HUES6 (cell line): ENCODE data around the gene GNG14.

Experiments used
- H3K27ac ChIP-seq: 2 replicates; pipeline ENCODE4 v1.7.0; 2013; ENCODE audit warnings: low read depth, mild to moderate bottlenecking, low read length, inconsistent platforms
- H3K27me3 ChIP-seq: 2 replicates; pipeline ENCODE4 v1.6.1; 2013; ENCODE audit warnings: low read length; ENCODE audit not compliant: control insufficient read depth, insufficient read depth
- H3K36me3 ChIP-seq: 2 replicates; pipeline ENCODE4 v1.6.1; 2013; ENCODE audit warnings: low read length; ENCODE audit not compliant: control insufficient read depth, insufficient read depth
- H3K4me1 ChIP-seq: 2 replicates; pipeline ENCODE4 v1.6.1; 2013; ENCODE audit warnings: low read length; ENCODE audit not compliant: control insufficient read depth, insufficient read depth
- H3K4me3 ChIP-seq: 2 replicates; pipeline ENCODE4 v1.5.1; 2013; ENCODE audit warnings: low read depth, low read length
- H3K9ac ChIP-seq: one replicate; pipeline ENCODE4 v1.6.1; 2013; ENCODE audit warnings: mild to moderate bottlenecking, low read length
- H3K9me3 ChIP-seq: 2 replicates; pipeline ENCODE4 v1.6.1; 2013; ENCODE audit warnings: low read depth, low read length; ENCODE audit not compliant: control insufficient read depth, insufficient read depth

The GNG14 gene

DNA sequence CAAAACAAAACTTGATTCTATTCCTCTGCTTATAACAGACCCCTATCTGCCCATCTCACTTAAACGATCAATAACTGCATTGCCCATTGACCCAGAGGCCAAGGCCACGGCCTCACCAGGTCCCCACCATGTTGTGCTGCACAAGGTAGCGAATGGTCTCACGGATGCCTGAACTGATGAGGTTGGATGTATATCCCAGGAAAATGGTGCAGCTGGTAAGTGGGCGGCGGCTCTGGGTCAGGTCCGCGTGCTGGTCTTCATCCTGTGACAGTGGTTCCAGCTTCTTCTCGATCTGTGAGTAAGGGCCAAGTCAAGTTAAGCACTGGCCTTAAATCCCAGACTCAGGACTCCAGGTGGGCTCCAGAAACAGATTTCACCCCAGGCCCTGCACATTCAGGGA, 7.8 kb upstream of the GNG14 start:
- Histone ChIP-seq H3K4me3 (no peak overlapping the region), H3K9me3 (no peaks in the 10 kb centered on the region), H3K27ac (no peak overlapping the region), H3K4me1 (no peaks in the 10 kb centered on the region), H3K27me3 (no peaks in the 10 kb centered on the region), H3K36me3 (peaks cover 49% of the 10 kb centered on the region), H3K9ac (no peak overlapping the region)

DNA sequence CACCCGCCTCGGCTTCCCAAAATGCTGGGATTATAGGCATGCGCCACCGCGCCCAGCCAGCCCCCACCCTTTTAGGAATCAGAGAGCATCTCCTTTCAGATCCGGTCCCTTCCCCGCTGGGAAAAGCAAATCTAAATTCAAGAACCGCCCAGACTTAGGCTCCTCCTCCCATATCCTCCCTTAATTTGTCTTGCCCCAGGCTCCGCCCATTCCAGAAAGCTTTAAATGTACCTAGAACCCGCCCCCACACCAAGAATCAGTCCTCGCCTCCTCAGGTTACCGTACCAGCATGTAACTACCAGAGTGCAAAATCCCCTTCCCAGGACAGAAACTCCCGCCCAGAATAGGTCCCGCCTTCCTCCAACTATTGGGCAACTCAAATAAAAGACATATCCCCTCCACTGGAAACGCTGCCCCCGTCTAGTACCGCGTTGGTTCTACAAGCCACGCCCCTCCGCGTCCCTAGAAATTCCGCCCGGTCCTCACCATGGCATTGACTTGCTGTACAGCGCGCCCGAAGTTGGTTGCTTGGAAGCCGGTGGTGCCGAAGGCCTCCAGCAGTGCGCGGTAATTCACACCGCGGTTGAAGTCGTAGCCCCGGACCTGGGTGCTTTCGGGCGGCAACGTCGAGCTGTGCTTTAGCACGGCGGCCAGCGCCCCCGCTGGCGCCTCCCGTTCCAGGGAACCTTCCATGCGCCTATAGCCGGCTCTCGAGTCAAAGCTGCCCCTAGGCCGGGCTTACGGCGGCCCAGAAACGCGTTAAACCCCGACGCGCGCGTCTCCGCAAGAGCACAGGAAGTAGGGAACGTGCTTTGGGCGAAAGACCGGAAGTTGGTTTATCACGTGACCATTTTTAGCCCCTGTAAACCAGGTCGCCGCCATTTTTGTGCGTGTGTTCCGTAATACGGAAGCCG, 6.5 kb upstream of the GNG14 start, which contains the start of gene DHPS:
Gene DHPS, minus strand, starts transcription at position 807 of the 914 bp plus-strand sequence. Its CDS starts 114 bp downstream, at position 693.
- Histone ChIP-seq H3K4me3 (peak within 1 kb of the TSS; percentile 87), H3K9me3 (no peaks in the 10 kb centered on the region), H3K4me1 (no peaks in the 10 kb centered on the region), H3K9ac (peak within 1 kb of the TSS; percentile 98), H3K36me3 (peaks cover 36% of the 10 kb centered on the region), H3K27me3 (no peaks in the 10 kb centered on the region), H3K27ac (peak within 1 kb of the TSS; percentile 94)

DNA sequence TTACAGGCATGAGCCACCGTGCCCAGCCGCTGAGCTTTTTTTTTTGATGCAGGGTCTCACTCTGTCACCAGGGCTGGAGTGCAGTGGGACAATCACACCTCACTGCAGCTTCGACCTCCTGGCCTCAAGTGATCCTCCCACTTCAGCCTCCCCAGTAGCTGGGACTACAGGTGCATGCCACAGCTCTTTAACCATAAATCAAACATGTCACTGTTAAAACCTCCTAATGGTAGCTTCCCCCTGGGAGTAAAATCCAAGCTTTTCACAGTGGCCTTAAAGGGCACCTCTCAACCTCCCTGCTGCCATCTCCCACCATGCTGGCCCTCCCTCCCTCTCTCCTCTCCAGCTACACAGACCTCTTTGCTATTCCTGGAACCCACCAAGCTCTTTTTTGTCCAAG, 2.0 kb upstream of the GNG14 start:
- H3K9me3 ChIP-seq, result no peaks in the 10 kb centered on the region
- no peaks in the 10 kb centered on the region for H3K4me1 ChIP-seq
- H3K27me3 ChIP-seq, result no peaks in the 10 kb centered on the region
- no peaks in the 10 kb centered on the region for H3K36me3 ChIP-seq
- no peak overlapping the region for H3K4me3 ChIP-seq
- no peak overlapping the region for H3K9ac ChIP-seq
- no peak overlapping the region for H3K27ac ChIP-seq

DNA sequence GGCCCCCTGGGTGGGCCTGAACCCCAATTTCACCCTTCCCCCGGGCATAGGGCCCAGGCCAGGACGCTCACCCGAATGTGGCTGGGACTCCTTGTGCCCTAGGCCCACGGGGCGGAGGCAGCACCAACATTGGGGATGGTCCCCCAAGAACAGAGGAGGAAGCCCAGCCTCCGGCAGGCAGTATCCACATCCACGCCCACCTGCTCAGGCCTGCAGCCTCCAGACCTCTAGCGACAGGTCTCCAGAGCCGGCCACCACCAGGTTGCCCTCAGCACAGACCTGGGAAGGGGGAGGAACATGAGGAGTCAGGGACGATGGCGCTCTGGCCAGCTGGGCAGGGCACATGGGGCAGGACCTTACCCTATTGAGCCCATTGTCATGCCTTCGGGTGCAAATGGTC, 1.2 kb downstream of the GNG14 start:
- H3K27ac ChIP-seq, result no peak overlapping the region
- H3K4me3 ChIP-seq, result no peak overlapping the region
- no peaks in the 10 kb centered on the region for H3K4me1 ChIP-seq
- no peak overlapping the region for H3K9ac ChIP-seq
- H3K36me3 ChIP-seq, result no peaks in the 10 kb centered on the region
- H3K27me3 ChIP-seq, result no peaks in the 10 kb centered on the region
- no peaks in the 10 kb centered on the region for H3K9me3 ChIP-seq

DNA sequence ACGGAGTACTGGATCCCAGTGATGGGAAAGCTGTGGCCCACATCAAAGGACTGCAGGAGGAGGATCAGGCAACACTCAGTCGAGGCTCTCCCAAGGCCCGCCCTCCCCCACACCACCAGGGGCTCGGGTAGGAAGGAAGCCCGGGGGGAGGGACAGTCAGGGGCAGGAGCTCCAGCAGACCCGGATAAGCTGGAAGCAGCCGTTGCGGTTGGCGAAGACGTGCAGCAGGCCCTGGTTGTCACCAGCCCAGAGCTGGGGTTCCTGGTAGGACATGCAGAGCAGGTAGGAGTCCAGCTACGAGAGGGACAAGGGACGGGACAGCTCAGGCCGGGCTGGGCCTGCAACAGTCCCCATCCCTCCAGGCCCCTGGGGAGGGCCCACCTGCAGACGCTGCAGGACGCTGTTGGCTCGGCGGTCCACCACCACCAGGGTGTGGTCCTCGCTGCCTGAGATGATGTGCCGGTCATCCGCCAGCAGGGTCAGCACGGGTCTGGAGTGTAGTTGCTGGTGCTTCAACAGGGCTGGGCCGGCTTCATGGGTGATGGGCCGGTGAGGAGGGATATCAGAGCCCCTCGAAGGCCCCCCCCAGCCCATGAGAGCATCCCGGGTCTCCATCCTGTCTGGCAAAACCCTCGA, 1.9 kb downstream of the GNG14 start:
- no peak overlapping the region for H3K9ac ChIP-seq
- H3K27me3 ChIP-seq, result no peaks in the 10 kb centered on the region
- H3K9me3 ChIP-seq, result no peaks in the 10 kb centered on the region
- H3K36me3 ChIP-seq, result no peaks in the 10 kb centered on the region
- H3K4me1 ChIP-seq, result no peaks in the 10 kb centered on the region
- H3K27ac ChIP-seq, result no peak overlapping the region
- no peak overlapping the region for H3K4me3 ChIP-seq

DNA sequence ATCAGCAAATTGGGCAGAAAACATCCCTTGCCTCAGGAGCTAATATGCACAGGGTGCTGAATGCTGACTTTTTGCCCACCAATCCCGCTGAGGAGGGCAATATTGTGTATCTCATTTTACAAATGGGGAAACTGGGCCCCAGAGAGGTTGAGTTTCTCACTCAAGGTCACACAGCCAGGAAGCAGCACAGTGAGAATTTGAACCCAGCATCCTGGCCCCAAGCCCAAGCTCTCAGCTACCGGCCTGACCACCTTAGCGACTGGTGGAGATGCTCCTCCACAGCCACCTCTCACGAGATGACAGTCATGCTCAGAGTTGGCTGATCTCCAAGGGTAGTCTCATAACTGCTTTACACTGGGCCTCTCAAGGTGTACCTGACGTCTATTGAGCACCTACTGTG, 5.2 kb downstream of the GNG14 start:
- no peak overlapping the region for H3K4me3 ChIP-seq
- no peaks in the 10 kb centered on the region for H3K9me3 ChIP-seq
- H3K4me1 ChIP-seq, result peaks cover 4% of the 10 kb centered on the region; the same call in 1 of the 2 replicates
- H3K9ac ChIP-seq, result no peak overlapping the region
- H3K27me3 ChIP-seq, result no peaks in the 10 kb centered on the region
- H3K36me3 ChIP-seq, result 0 out of 2 replicates have a peak, but pooled peaks cover under 1% of the 10 kb centered on the region
- H3K27ac ChIP-seq, result no peak overlapping the region

DNA sequence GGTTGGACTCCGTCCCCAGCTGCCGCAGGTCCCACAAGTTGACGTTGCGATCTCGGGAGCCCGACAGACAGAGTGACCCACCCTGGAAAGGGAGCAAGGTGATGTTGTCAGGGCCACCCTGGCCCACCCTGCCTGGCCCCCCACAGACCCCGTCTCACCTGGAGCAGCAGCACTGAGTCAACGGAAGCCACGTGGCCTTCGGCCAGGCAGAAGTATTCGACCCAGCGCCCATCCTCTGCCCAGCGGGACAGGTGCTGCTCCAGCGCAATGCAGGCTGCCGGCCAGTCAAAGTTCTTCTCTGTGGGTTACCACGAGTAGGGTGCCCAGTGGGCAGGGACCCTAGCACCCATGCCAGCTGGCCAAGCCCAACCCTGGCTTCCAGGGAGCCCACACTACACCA, 6.8 kb downstream of the GNG14 start:
- H3K9me3 ChIP-seq, result no peaks in the 10 kb centered on the region
- H3K4me3 ChIP-seq, result no peak overlapping the region
- H3K4me1 ChIP-seq, result peaks cover 4% of the 10 kb centered on the region; the same call in 1 of the 2 replicates
- peaks cover 14% of the 10 kb centered on the region for H3K36me3 ChIP-seq
- no peaks in the 10 kb centered on the region for H3K27me3 ChIP-seq
- no peak overlapping the region for H3K9ac ChIP-seq
- H3K27ac ChIP-seq, result no peak overlapping the region

DNA sequence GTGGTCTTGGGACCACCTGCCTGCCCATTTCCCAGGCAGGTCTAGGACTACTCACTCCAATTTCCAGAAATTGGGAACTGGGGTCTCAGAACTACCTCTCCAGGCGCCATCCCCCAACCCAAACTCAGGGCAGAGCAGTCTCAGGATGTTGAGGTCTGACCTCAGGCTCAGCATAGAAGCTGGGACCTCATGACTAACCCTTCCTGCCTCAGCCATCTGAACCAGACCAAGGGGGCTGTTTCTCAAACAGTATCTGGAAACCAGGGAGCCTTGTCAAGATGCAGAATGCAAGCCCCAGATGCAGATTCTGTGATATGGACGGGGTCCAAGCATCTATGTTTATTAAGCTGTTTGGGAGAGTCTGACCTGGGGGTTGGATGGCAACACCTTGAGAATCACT, 7.3 kb downstream of the GNG14 start:
- Histone ChIP-seq H3K9me3 (no peaks in the 10 kb centered on the region), H3K27me3 (no peaks in the 10 kb centered on the region), H3K27ac (no peak overlapping the region), H3K4me3 (no peak overlapping the region), H3K9ac (no peak overlapping the region), H3K36me3 (peaks cover 19% of the 10 kb centered on the region), H3K4me1 (peaks cover 4% of the 10 kb centered on the region; the same call in 1 of the 2 replicates)

DNA sequence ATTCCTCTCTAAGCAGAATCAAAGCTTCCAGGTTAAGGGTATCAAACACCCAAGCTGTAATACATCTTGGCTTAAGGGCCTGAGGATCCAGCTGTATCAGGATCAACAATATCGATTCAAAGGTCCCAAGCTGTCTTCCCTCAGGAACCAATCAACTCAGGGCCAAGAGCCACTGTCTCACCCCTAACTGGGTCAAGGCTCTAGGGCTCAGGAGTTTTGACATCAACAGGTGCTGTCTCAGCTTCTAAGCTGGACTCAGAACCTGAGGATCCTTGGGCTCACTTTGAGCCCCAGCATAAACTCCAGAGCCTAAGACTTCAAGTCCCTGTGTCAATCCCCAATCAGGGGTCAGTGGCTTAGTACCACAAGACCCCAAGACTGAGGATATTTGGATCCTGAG, 7.7 kb downstream of the GNG14 start:
- peak overlapping the region; percentile 84 for H3K4me3 ChIP-seq
- peak overlapping the region; percentile 49 for H3K9ac ChIP-seq

DNA sequence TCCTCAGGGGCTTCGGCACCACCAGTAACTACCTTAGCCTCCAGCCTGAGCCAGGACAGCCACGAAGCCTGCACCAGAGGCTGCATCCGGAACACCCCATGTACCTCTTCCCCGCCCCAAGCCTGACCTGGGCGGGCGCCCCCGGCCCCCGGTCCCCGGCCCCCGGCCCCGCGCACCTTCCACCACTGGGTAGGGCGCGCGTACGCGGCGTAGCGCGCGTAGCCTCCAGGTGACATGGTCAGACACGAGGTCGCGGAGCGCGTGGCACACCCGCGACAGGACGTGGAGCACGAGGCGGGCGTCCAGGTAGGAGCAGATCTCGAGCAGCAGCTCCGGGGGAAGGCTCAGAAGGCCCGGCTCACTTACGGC, 8.2 kb downstream of the GNG14 start:
- Histone ChIP-seq H3K27ac (no peak overlapping the region), H3K36me3 (peaks cover 27% of the 10 kb centered on the region), H3K4me3 (peak overlapping the region; percentile 84), H3K9me3 (no peaks in the 10 kb centered on the region), H3K4me1 (peaks cover 4% of the 10 kb centered on the region; the same call in 1 of the 2 replicates), H3K27me3 (no peaks in the 10 kb centered on the region), H3K9ac (peak overlapping the region; percentile 86)

More for the DNA sequence above, 7.7 kb downstream of the GNG14 start:
- Histone ChIP-seq H3K27me3 (no peaks in the 10 kb centered on the region), H3K9me3 (no peaks in the 10 kb centered on the region), H3K4me1 (peaks cover 4% of the 10 kb centered on the region; the same call in 1 of the 2 replicates), H3K27ac (no peak overlapping the region), H3K36me3 (peaks cover 22% of the 10 kb centered on the region)
